Activated effector memory CD4-positive, alpha-beta T cell treated with anti-CD3 and anti-CD28 coated beads, Interleukin-2, amount 50 U/mL, for 16 hours (primary cell): ENCODE measurements around the gene FRMD4A.
"Not testable (repeated sequence)": the region's sequence is repeated elsewhere in the genome, so short reads cannot be mapped to it uniquely, and the experiment has no call there.

ENCODE experiments used
- DNase-seq: peaks from one replicate; pipeline ENCODE4 v3.0.0-alpha.2; 2020

The FRMD4A gene

GRCh38 chr10:14086596-14086995, 244.1 kb downstream of the FRMD4A start:
- no peak for DNase-seq

GRCh38 chr10:14084875-14085274, 245.8 kb downstream of the FRMD4A start:
- DNase-seq: no peak

GRCh38 chr10:14080795-14081194, 249.9 kb downstream of the FRMD4A start:
- DNase-seq: no peak

- no peak for DNase-seq
Observed at GRCh38 chr10:14077430-14077829, 253.3 kb downstream of the FRMD4A start.

GRCh38 chr10:14074062-14074884, 256.5 kb downstream of the FRMD4A start:
- DNase-seq: no peak

GRCh38 chr10:14072541-14072940, 258.2 kb downstream of the FRMD4A start:
- no peak for DNase-seq

- DNase-seq: no peak
Observed at GRCh38 chr10:14071956-14072355, 258.8 kb downstream of the FRMD4A start.

- DNase-seq: no peak
Observed at GRCh38 chr10:14068601-14069250, 262.0 kb downstream of the FRMD4A start.

- not testable (repeated sequence) for DNase-seq
Observed at GRCh38 chr10:14067638-14068037, 263.1 kb downstream of the FRMD4A start.

- DNase-seq: no peak
Observed at GRCh38 chr10:14066106-14066505, 264.6 kb downstream of the FRMD4A start.

GRCh38 chr10:14063531-14064285, 267.0 kb downstream of the FRMD4A start:
- no peak for DNase-seq

- DNase-seq: no peak
Observed at GRCh38 chr10:14062528-14063260, 268.0 kb downstream of the FRMD4A start.

GRCh38 chr10:14060320-14061070, 270.2 kb downstream of the FRMD4A start:
- no peak for DNase-seq

- DNase-seq: no peak
Observed at GRCh38 chr10:14056610-14057332, 274.0 kb downstream of the FRMD4A start.

GRCh38 chr10:14052931-14053330, 277.8 kb downstream of the FRMD4A start:
- no peak for DNase-seq

GRCh38 chr10:14050598-14050997, 280.1 kb downstream of the FRMD4A start:
- no peak for DNase-seq

GRCh38 chr10:14048930-14049613, 281.7 kb downstream of the FRMD4A start:
- no peak for DNase-seq

GRCh38 chr10:14047431-14047830, 283.3 kb downstream of the FRMD4A start:
- no peak for DNase-seq

- DNase-seq: not testable (repeated sequence)
Observed at GRCh38 chr10:14042051-14042450, 288.7 kb downstream of the FRMD4A start.

GRCh38 chr10:14040787-14041631, 289.7 kb downstream of the FRMD4A start:
- DNase-seq: no peak
